Right lobe of liver (tissue), 4 donors: ENCODE measurements around the gene DHX16.

Source experiments
- POLR2A ChIP-seq: fragments of 450-650 bp; IDR thresholded peaks from one replicate; pipeline ENCODE4 v1.6.1; 2017; ENCODE audit warnings: antibody characterized with exemption, mild to moderate bottlenecking
- TF ChIP-seq, protein P1 (sequence below), 4 donors: fragments of 200-600 bp in 3 of 4; fragments of 450-650 bp in 1 of 4; IDR thresholded peaks; one replicate each; pipeline versions ENCODE4 v1.5.1 to v1.8.0; 2016 to 2022; ENCODE audit warnings: antibody characterized with exemption in 4 of 4, mild to moderate bottlenecking in 2 of 4
- donor health status: DM: no; HTN: no; CAD: no.
- donor health status: DM: no; HTN: no; CAD: no.
- donor health status: DM: no; HTN: yes; CAD: no.

DNA sequence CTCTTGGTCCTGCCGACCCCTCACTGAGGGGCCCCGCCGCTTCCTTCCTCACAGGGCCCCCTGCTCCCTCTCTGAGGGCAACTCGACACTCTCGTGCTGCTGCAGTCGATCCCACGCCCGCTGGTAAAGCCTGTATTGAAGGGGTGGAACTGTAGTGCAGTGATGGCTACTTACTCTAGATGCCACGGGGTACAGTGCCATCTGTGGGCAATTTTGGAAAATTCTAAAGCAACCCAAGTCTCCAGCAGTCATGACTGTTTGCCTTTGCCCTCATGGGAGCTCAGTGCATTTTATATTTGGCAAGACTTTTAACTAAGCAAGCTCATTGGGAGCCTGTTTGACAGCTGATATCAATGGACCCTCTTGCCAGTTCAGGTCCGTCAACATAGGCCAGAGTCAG lies 32.3 kb downstream of the DHX16 start:
- no peak for TF ChIP-seq POLR2A
- TF ChIP-seq, protein P1, sequence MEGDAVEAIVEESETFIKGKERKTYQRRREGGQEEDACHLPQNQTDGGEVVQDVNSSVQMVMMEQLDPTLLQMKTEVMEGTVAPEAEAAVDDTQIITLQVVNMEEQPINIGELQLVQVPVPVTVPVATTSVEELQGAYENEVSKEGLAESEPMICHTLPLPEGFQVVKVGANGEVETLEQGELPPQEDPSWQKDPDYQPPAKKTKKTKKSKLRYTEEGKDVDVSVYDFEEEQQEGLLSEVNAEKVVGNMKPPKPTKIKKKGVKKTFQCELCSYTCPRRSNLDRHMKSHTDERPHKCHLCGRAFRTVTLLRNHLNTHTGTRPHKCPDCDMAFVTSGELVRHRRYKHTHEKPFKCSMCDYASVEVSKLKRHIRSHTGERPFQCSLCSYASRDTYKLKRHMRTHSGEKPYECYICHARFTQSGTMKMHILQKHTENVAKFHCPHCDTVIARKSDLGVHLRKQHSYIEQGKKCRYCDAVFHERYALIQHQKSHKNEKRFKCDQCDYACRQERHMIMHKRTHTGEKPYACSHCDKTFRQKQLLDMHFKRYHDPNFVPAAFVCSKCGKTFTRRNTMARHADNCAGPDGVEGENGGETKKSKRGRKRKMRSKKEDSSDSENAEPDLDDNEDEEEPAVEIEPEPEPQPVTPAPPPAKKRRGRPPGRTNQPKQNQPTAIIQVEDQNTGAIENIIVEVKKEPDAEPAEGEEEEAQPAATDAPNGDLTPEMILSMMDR (IDR thresholded peaks at IDR 0.05): peak in 3 of 4 donors; percentile 23 to 39 (median 37)
